OCI-LY7 (cell line): ENCODE measurements around the gene CAPZB.

ENCODE experiments used
- EZH2phosphoT487 ChIP-seq: fragments of 200-600 bp; sonication (generic); IDR thresholded peaks from 2 replicates; pipeline ENCODE4 v1.6.1; 2018; ENCODE audit warnings: low read depth, borderline replicate concordance, mild to moderate bottlenecking, mixed run types, antibody characterized with exemption, low read length, moderate library complexity, mixed read lengths
- TF ChIP-seq, protein P1 (sequence below): fragments of 200-600 bp; sonication (generic); conservative IDR thresholded peaks from 2 replicates; pipeline ENCODE4 v1.5.1; 2014; ENCODE audit warnings: mild to moderate bottlenecking, antibody characterized with exemption, low read length, moderate library complexity, mixed read lengths

DNA sequence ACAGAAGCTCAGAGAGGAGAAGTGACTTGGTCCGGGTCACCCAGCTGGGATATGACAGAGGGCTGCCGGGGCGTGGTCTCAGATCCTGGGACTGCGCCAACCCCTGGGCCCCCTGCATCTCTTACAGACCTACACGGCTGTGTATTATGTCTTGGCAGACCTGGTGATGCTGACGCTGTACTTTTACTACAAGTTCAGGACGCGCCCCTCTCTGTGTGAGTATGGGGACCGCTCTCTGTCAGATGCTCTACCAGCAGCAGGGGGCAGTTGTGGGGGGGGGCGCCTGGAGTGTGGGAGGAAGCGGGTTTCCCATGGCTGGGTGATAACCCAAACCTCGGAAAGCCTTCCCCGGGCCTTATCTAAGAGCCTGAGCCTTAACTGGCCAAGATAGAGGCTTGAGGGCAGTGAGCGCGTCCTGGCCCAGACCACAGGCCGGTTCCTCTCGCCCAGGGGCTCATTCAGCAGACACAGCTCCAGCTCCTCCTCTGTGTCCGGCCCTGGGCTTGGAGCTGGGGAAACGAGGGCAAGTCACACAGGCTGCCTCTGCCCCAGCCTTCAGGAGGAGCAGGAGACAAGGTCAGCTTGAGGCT is 159.9 kb downstream of the CAPZB start:
- TF ChIP-seq, protein P1, sequence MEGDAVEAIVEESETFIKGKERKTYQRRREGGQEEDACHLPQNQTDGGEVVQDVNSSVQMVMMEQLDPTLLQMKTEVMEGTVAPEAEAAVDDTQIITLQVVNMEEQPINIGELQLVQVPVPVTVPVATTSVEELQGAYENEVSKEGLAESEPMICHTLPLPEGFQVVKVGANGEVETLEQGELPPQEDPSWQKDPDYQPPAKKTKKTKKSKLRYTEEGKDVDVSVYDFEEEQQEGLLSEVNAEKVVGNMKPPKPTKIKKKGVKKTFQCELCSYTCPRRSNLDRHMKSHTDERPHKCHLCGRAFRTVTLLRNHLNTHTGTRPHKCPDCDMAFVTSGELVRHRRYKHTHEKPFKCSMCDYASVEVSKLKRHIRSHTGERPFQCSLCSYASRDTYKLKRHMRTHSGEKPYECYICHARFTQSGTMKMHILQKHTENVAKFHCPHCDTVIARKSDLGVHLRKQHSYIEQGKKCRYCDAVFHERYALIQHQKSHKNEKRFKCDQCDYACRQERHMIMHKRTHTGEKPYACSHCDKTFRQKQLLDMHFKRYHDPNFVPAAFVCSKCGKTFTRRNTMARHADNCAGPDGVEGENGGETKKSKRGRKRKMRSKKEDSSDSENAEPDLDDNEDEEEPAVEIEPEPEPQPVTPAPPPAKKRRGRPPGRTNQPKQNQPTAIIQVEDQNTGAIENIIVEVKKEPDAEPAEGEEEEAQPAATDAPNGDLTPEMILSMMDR: no peak
- no peak for TF ChIP-seq EZH2phosphoT487
